ENCODE results near the gene DERA.
"Not testable (repeated sequence)": the region's sequence is repeated elsewhere in the genome, so short reads cannot be mapped to it uniquely, and the experiment has no call there.

DERA gene

GRCh38 chr12:15910864-15911721 is at the start of gene DERA:
DERA (plus strand) TSS chr12:15911332; CDS start chr12:15911384, 52 bp downstream.
- DNase-seq (ENCODE audit: low read depth in 1 of 2, low spot score in 1 of 2): peak; percentile 27 to 35

- no peak for DNase-seq (ENCODE audit: low read depth in 1 of 2, low spot score in 1 of 2)
Observed at GRCh38 chr12:15861404-15861803, 49.7 kb upstream of the DERA start.

GRCh38 chr12:15862840-15863239 is 48.3 kb upstream of the DERA start:
- DNase-seq (ENCODE audit: low read depth in 1 of 2, low spot score in 1 of 2): no peak

GRCh38 chr12:15863372-15863771 is 47.8 kb upstream of the DERA start:
- no peak for DNase-seq (ENCODE audit: low read depth in 1 of 2, low spot score in 1 of 2)

GRCh38 chr12:15863984-15864383 is 47.1 kb upstream of the DERA start:
- no peak for DNase-seq (ENCODE audit: low read depth in 1 of 2, low spot score in 1 of 2)

- DNase-seq (ENCODE audit: low read depth in 1 of 2, low spot score in 1 of 2): no peak
Observed at GRCh38 chr12:15868186-15868585, 42.9 kb upstream of the DERA start.

GRCh38 chr12:15873556-15873955 is 37.6 kb upstream of the DERA start:
- no peak for DNase-seq (ENCODE audit: low read depth in 1 of 2, low spot score in 1 of 2)

- DNase-seq (ENCODE audit: low read depth in 1 of 2, low spot score in 1 of 2): not testable (repeated sequence)
Observed at GRCh38 chr12:15874556-15875145, 36.5 kb upstream of the DERA start.

- DNase-seq (ENCODE audit: low read depth in 1 of 2, low spot score in 1 of 2): no peak
Observed at GRCh38 chr12:15875863-15876262, 35.3 kb upstream of the DERA start.

GRCh38 chr12:15879413-15879812 is 31.7 kb upstream of the DERA start:
- DNase-seq (ENCODE audit: low read depth in 1 of 2, low spot score in 1 of 2): no peak

- DNase-seq (ENCODE audit: low read depth in 1 of 2, low spot score in 1 of 2): no peak
Observed at GRCh38 chr12:15880721-15881120, 30.4 kb upstream of the DERA start.

- peak; percentile 90 to 93 for DNase-seq (ENCODE audit: low read depth in 1 of 2, low spot score in 1 of 2)
Observed at GRCh38 chr12:15882118-15882971, 28.8 kb upstream of the DERA start, which contains the start of gene STRAP. STRAP (plus strand) TSS chr12:15882387; CDS start chr12:15882708, 321 bp downstream.

- no peak for DNase-seq (ENCODE audit: low read depth in 1 of 2, low spot score in 1 of 2)
Observed at GRCh38 chr12:15883536-15883935, 27.6 kb upstream of the DERA start.

GRCh38 chr12:15886372-15887042 is 24.6 kb upstream of the DERA start:
- no peak for DNase-seq (ENCODE audit: low read depth in 1 of 2, low spot score in 1 of 2)

GRCh38 chr12:15887043-15887817 is 23.9 kb upstream of the DERA start:
- DNase-seq (ENCODE audit: low read depth in 1 of 2, low spot score in 1 of 2): no peak

- DNase-seq (ENCODE audit: low read depth in 1 of 2, low spot score in 1 of 2): no peak
Observed at GRCh38 chr12:15892645-15893259, 18.4 kb upstream of the DERA start.

- no peak for DNase-seq (ENCODE audit: low read depth in 1 of 2, low spot score in 1 of 2)
Observed at GRCh38 chr12:15893260-15893659, 17.9 kb upstream of the DERA start.

- no peak for DNase-seq (ENCODE audit: low read depth in 1 of 2, low spot score in 1 of 2)
Observed at GRCh38 chr12:15896867-15897266, 14.3 kb upstream of the DERA start.

GRCh38 chr12:15897433-15897832 is 13.7 kb upstream of the DERA start:
- DNase-seq (ENCODE audit: low read depth in 1 of 2, low spot score in 1 of 2): no peak
